HG03432 (cell line): ENCODE measurements around the gene ULK4.

Source experiments
- ATAC-seq: cut with Tn5 transposase; IDR thresholded peaks from one replicate; pipeline ENCODE4 v1.9.1; 2021; ENCODE audit warnings: mild to moderate bottlenecking, moderate library complexity; ENCODE audit not compliant: unreplicated experiment

ULK4 gene

DNA sequence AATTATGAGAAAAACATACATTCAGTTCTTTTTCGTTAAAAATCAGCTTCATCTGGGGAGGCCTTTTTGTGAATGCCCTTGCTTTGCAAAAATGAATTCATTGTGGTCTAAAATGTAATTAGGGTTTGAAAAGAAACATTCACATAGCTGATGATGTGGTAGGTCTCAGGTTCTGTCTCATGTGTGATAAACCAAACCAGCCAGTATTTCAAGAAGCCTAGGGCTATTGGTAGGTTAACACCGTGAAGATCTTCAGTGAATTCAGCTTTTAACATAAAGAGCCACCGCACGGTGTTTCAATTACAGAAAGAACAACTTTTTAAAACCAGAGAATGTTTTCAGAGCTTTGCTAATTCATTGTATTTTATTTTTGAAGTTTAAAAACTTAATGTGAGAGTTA lies 720.7 kb downstream of the ULK4 start:
- ATAC-seq = no peak

DNA sequence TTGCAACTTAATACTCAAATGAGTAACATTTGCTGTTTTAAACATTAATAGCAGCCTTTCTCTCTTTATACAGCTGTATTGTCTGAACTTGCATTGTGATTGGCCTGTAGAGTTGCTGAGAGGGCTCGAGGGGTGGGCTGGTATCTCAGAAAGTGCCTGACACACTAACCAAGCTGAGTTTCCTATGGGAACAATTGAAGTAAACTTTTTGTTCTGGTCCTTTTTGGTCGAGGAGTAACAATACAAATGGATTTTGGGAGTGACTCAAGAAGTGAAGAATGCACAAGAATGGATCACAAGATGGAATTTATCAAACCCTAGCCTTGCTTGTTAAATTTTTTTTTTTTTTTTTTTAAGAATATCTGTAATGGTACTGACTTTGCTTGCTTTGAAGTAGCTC lies 722.3 kb downstream of the ULK4 start:
- no peak for ATAC-seq

DNA sequence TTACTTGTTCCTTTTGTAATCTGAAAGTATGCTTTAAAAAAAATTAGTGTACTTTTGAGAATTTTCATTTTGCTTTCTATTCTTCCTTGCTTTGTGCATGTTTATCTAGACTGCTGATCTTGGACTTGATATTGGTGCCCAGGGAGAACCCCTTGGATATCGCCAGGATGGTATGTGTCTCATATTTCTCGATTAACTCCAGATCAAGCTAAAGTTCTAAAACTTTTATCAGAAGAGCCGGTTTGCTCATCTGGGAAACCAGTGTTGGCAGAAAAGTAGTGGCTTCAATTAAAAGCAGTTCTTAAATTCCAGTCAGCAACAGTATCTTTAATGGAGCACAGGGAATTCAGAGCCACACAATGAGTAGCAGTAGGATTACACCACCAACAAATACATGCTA lies 724.0 kb downstream of the ULK4 start:
- no peak for ATAC-seq

DNA sequence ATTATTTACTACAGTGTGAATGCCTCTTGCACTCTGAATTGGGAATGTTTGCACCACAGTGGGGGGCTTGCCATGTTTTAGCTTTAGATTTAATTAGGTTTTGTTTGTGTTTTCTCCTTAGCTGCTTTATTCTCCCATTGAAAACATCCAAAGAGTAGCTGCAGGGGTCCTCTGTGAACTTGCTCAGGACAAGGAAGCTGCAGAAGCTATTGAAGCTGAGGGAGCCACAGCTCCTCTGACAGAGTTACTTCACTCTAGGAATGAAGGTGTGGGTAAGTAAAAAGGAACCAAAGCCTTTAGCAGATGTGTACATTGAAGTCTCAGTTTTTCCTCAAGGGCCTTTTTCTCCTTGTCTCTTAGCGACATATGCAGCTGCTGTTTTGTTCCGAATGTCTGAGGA lies 725.7 kb downstream of the ULK4 start:
- ATAC-seq = no peak

DNA sequence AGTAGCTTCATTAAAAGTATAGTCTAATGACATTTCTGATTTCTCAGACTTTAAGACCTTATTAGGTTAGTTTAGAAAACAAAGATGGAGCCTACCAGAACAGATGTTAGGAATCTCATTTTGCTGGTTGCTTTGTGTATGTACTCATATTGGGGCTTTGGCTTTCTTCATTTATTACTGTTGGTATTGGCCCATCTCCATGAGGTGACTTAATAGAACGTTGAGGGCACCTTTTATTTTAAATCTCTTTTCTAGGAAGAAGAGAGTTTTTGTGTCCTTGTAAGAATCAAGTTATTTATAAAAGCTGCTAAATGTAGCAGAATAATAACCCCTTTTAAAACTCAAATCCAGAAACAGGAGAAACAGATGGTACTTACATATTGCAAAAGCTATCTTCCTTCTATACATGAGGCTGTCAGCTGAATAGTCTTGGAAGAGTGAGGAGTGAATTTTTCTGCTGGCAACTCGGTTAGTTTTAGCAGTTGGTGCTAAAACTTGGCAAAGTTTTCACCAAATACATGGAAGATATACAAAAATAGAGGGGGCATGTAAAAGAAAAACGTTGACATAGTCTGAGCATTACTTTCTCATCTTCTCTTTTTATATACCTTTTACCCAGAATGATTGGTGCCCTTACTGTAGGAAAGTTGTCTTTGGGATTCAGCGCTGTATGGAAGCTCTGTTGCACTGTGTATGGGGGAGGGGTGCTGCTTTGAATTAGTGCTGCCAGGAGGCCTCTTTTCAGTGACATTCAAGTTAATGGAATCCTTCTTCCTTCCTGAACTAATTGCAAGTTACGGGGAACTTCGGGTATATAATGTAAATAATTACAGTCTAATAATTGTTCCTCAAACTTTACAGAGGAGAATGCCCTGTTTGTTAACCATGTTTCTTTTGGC lies 726.8 kb downstream of the ULK4 start:
- no peak for ATAC-seq

DNA sequence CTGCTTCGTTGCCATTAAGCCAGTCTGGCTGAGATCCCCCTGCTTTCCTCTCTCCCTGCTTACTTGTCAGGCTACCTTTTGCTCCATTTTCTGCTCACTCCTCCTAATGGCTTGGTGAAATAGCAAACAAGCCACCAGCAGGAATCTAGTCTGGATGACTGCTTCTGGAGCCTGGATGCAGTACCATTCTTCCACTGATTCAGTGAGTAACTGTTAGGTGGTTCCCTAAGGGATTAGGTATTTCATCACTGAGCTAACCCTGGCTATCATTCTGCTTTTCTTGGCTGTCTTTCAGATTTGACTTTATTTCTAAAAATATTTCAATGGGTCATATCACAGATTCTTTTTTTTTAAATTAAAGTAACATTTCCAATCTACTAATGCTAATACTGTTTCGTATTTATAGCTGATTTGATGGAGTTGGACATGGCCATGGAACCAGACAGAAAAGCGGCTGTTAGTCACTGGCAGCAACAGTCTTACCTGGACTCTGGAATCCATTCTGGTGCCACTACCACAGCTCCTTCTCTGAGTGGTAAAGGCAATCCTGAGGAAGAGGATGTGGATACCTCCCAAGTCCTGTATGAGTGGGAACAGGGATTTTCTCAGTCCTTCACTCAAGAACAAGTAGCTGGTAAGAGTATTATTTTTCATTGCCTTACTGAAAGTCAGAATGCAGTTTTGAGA lies 737.6 kb downstream of the ULK4 start:
- ATAC-seq = no peak

DNA sequence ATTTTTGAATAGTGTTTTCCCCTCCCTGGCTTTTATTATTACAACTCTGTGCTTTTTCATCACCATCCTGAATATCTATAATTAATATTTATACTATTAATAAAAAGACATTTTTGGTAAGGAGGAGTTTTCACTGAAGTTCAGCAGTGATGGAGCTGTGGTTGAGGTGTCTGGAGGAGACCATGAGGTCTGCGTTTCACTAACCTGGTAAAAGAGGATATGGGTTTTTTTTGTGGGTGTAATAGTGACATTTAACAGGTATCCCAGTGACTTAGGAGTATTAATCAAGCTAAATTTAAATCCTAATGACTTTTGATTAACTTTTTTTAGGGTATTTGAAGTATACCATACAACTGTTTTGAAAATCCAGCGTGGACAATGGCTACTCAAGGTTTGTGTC lies 738.2 kb downstream of the ULK4 start:
- ATAC-seq = no peak

DNA sequence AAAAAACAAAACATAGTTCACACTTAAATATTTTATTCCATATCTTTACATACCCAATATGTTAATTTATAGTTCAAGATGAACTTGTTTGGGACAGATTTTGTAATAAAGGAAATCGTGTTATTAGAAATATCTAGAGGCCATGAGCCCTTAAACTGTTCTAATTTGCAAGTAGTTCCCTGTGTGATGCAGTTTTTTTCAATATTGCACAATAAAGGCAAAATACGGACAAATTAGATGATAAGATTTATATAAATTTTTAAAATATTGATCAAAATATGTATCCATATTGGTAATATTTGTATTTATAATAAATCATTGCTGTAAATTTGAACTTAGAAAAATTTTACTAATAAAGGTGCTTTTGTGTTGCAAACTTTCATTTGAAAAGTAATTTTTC lies 738.8 kb downstream of the ULK4 start:
- no peak for ATAC-seq

DNA sequence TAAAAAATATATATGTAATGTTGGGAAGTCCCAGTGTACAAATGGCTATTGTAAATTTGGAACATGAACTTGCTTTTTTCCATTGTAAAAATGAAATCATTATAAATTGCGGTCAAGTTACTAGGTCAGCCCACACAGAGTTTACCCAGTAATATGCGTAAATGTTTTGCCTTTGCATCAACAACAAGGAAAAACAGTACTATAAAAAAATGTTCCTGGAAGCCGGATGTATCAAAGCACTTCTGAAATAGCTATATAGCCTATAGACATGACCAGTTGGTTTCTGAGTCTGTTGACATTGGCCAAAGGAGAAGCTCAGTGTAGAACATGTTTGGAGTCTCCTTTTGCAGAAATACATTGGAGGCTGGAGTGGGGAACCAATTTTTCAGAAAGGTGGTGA lies 739.4 kb downstream of the ULK4 start:
- ATAC-seq = no peak

DNA sequence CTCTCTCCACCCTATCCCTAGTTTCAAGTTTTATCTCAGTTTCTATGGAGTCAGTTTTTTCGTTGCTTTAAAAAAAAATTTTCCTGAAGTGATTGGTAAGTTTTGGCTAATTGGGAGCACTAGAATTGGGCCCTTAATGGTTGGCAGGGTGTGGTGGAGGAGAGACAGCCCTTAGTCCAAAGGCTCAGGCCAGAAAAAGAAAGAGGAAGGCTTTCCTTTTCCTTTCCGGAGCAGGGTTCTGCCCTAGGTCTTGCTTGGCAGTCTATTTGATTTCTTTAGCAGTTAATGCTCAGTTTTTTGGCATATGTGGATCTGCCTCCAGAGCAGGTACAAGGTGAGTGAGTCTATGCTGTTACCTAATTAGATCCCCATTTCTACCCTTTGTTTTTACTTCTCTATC lies 739.9 kb downstream of the ULK4 start:
- ATAC-seq = no peak

DNA sequence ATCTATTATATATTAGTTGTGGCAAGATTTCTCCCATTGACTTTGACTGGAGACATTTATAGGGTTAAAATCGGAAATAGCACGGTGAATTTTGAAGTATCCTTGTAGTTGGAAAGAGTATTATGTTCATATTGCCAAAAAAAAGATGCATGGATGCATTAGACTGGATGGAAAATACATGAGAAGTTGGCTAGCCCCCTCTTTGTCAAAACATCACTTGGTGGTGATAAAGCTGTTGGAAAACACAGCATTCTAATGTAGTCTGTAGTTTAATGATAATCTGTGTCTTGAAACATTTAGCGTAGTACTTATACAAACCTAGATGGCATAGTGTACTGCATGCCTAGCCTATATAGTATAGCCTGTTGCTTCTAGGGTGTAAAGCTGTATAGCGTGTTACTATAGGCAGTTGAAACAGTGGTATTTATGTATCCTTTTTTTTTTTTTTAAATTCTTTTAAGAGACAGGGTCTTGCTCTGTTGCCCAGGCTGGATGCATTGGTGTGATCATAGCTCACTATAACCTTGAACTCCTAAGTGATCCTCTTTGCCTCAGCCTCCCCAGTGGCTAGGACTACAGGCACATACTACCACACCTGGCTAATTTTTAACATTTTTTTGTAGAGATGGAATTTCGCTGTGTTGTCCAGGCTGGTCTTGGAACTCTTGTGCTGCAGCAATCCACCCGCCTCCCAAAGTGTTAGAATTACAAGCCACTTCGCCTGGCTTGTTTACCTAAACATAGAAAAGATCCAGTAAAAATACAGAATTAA lies 740.8 kb downstream of the ULK4 start:
- ATAC-seq = no peak

DNA sequence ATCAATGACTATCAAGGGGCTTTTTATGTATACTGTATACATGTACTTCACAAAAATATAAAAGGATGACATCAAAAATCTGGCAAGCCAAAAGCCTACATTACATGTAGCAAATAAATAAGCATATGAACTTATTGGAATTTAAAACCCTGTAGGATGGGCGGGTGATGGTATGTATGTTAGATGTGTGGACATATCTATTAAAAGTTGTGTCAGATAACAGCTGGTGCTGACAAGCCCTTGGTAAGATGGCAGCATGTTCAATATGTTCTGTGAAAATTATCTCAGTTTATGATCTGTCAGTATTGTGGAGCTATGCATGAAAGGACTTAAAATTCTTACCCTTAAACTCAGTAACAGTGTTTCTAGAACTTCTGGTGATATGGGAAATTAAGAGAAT lies 742.5 kb downstream of the ULK4 start:
- no peak for ATAC-seq

DNA sequence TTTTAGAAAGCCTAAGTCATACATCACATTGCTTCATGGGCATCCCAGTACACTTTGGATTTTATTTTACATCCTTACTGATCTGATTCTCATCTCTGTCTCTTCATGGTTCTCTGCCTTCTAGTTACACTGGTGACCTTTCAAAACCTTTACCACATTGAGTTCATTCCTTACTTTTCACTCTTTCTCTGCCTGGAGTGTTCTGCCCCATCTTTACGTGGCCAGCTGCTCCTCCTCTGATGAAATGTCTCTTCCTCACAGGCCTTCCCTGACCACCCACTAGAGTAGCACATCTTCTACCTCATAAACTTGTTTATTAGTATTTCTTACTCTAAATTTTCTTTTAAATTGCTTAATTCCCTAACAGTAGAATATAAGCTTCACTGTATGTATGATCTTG lies 744.9 kb downstream of the ULK4 start:
- ATAC-seq = no peak

DNA sequence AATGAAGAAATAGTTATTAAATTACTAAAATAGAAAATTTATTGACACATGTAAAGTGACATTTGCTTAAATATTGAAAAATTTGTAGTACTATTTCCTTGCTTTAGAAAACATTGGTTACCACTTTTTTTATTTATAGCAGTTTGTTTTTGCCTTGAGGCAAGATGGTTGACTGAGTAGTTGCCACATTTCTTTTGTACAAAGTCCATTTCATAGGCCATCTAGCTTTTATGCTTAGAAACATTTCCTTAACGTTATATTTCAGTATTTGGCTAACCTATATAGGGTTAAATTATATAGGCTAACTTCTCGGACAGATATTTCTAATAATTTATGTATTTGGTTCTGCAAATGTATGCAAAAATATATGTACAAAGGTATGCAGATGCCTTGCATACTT lies 745.5 kb downstream of the ULK4 start:
- ATAC-seq = no peak

DNA sequence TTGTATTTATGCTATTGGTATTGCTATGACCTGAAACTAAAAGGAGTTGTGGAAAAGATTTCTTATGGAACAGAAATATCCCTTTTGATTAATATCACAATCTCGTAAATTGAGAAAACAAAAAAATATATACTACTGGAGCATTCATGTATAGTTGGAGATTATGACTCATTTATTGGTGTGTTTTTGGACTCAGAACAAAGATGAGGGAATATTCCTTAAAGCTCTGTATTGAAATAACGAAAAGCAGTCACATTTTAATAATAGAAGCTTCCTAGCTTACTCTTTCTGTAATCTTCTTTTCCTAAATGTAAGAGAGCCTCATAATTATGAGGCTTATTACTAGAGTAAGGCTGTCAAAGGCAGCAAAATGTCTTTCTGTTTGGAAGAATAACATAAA lies 748.3 kb downstream of the ULK4 start:
- ATAC-seq = no peak

DNA sequence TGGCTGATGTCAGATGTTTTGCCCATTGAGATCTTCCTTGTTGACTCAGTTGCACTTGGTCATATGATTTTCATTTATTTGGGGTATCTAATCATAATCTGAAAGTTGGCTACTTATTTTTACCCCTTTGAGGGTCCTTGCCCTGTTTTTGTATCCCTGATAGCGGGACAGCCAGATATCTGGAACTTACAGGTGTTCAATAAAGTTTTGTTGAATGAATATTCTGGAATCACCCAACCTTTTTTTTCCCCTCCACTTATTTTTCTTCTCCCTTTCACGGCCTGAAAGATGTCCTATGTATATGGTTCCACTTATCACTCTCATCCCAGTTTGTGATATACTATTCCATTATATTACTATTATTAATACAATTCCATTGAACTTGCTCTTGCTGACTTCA lies 749.8 kb downstream of the ULK4 start:
- ATAC-seq = no peak

DNA sequence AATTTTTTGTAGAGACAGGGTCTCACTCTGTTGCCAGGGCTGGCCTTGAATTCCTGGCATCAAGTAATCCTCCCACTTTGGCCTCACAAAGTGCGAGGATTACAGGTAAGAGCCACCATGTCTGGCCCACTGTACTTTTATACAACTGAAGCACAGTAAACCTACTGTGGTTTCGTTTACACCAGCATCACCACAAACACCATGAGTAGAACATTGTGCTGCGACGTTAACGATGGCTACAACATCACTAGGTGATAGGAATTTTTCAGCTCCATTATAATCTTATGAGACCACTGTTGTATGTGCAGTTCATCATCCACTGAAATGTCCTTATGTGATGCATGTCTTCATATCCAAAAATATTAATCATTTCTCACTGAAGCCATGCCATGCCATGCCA lies 750.9 kb downstream of the ULK4 start:
- no peak for ATAC-seq

DNA sequence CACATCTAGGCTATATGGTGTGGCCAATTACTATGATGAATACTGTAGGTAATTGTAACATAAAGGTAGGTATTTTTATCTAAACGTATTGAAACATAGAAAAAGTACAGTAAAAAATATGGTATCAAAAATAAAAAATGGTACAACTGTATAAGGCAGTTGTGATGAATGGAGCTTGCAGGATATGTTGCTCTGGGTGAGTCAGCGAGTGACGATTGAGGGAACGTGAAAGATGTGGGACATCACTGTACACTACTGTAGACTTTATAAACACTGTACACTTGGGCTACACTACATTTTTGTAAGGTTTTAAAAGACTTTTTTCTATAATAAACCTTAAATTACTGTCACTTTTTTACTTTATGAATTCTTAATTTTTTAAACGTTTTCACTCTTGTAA lies 752.3 kb downstream of the ULK4 start:
- no peak for ATAC-seq

DNA sequence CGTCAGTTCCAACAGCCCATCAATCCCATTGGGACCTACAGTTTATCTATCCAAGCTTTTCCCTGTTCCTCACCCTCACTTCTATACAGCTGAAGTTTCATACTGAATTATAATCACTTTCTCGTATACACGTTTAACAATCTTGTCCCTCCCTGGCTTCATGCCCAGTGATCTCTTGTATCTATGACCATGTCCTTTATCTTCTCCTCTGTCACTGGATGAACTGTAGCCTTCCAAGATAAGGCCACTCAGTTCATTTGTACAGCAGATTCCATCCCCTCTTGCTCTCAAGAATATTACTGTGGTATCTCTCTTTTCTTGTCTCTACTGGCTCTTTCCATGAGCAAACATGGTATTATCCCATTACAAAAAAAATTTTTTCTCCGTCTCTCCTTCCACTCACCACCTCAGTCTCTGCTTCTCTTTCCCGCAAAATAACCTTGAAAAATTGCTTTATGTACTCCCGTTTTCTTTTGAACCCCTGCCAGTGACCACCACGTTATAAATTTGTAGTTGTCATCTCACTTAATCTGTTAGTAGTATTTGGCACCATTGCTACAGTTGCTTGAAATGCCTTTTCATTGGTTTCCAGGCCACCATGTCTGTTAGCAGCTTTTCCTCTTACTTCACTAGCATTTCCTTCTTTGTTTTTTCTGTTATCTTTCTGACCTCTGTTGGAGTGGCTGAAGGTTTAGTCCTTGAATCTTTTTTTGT lies 753.2 kb downstream of the ULK4 start:
- no peak for ATAC-seq

DNA sequence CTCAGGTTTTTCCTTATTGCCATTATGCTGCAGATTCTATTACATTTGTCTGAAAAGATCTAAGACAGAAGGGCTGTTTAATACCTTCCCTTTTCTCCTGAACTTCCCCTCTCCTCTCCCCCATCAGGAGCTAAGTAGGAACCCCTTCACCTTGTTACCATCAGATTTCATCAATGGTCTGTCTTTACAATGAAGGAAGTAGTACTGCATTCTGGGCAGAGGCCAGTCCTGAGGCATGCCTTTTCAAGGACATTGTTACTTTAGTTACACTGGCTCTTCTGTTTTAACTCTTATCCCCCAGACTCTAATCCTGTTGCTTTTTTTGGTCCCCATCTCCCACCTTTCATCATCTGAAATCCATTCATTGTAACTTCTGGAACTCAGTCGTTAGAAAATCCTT lies 754.5 kb downstream of the ULK4 start:
- no peak for ATAC-seq

DNA sequence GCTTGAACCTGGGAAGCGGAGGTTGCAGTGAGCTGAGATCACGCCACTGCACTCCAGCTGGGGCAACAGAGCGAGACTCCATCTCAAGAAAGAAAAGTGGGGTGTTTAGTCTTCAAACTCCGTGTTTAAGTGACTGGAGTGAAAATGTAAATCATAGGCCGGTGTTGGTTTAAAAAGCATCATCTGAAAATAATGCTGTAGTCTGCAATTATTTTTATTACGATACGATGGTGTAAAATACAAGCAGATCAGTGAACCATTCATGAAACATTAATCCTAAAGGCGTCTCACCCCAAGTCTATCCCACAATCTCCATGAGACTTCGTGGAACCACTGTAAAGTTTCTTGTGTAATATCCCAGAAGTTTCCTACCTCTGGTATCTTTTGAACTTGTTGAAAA lies 756.3 kb downstream of the ULK4 start:
- no peak for ATAC-seq
